ENCODE data around the gene SPSB3. TPM values are rescaled to one million over a fixed set of nuclear protein-coding genes. Genes with fewer than 3 reads are reported as not detected.
"Not testable (repeated sequence)": the region's sequence is repeated elsewhere in the genome, so short reads cannot be mapped to it uniquely, and the experiment has no call there.

The SPSB3 gene
- total RNA-seq, 1 experiment from 2014 or later = 34.3 TPM

DNA sequence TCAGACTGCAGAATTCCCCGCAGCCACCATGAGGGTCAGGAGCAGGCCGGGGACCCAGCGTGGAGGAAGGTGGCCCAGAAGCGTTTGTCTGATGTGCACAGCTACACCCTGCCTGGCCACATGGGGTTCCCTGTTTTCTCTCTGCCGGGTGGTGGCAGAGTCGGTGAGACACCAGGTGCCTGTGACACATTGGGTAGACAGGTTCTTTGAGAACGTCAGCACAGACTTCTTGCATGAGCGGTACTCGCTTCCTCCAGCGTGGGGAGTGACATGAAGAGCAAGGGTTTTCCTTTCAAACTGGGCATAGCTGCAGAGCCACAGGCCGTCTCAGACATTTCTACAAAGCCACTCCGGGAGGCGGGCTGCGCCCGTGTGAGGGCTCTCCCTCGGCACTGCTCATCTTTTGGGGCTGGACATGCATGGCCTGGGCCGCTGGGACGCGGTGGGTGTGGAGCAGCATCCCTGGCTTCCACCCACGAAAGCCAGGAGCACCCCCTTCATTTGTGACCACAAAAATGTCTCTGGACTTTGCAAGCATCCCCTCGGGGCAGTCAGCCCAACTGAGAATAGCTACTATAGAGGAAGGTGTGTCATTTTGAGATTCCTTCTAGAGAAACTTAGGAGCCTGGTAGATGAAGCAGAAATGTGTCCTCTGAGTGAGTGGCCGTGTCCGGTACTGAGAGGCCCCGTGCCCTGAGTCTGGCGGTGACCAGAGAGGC is 37.0 kb downstream of the SPSB3 start:
- no peak overlapping the region for H3K4me3 ChIP-seq
- no peaks in the 10 kb centered on the region for H3K9me3 ChIP-seq
- no peaks in the 10 kb centered on the region for H3K27me3 ChIP-seq
- DNase-seq = peak; percentile 71
- peaks cover 56% of the 10 kb centered on the region for H3K36me3 ChIP-seq

DNA sequence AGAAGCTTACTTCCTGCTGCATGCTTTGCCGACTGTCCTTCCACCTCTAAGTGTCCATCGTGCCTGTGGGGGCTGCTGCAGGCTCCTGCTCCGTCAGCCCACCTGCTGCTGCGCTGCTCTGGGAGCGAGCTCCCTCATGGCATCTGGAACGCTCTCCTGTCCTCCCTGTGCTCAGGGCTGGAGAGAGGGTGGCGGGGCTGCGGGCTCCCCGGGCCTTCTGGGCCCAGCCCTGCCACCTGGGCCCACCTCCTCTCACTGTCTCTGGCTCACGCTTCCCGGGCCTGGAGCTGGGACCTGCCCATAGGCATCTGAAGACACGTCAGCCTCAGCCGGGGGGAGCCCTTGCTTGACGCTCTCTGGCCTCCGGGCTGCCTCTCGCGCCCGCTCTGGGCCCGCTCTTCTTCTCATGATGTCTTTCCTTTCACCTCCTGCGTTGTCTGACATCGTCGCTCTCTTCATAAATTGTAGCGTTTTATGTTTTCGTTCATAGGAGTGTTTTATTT is 38.0 kb downstream of the SPSB3 start:
- no peaks in the 10 kb centered on the region for H3K9me3 ChIP-seq
- H3K36me3 ChIP-seq = peaks cover 52% of the 10 kb centered on the region
- no peak for DNase-seq
- no peak overlapping the region for H3K4me3 ChIP-seq
- no peaks in the 10 kb centered on the region for H3K27me3 ChIP-seq

DNA sequence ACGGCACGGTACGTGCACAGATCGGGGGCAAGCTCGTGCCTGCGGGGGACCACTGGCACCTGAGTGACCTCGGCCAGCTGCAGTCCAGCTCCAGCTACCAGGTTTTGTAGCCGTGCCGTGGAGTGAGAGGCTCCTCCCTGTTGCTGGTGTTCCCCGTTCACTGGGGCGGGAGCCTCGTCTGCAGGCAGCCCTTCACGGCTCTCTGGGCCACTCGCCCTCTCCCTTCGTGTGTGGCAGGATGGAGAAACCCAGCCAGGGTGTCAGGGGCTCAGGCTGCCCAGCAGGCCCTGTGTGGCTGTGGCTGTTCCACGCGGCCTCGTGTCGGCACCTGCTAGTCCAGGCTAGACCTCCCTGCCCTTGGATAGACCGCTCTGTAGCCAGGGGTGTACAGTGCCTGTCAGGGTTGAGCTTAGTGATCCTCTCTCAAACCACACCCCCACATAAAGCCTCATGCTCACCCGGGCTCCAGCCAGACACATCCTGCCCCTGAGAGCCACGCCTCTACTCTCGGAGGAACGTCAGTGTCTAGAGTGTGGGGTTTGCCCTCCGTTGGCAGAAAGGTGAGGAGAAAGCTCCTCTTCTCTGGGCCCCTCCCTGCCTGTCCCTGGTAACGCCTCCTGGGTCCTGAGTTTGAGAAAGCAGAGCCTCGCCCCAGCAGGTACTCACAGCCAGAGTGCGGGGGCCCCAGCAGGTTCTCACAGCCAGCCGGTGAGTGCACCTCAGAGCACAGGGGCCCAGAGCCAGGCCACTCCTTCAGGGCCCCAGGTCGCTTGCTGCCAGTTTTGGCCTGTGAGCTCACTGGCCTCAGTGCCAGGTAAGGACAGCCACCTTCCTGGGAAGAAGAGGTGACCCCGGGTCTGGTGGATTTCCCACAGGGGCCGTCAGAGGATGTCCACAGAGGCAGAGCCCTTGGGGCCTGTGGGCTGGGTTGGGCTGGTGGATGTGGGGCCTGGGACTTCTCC is 38.7 kb downstream of the SPSB3 start:
- Histone ChIP-seq H3K4me3 (no peak overlapping the region), H3K27me3 (no peaks in the 10 kb centered on the region), H3K9me3 (no peaks in the 10 kb centered on the region), H3K36me3 (peaks cover 45% of the 10 kb centered on the region)
- no peak for DNase-seq

DNA sequence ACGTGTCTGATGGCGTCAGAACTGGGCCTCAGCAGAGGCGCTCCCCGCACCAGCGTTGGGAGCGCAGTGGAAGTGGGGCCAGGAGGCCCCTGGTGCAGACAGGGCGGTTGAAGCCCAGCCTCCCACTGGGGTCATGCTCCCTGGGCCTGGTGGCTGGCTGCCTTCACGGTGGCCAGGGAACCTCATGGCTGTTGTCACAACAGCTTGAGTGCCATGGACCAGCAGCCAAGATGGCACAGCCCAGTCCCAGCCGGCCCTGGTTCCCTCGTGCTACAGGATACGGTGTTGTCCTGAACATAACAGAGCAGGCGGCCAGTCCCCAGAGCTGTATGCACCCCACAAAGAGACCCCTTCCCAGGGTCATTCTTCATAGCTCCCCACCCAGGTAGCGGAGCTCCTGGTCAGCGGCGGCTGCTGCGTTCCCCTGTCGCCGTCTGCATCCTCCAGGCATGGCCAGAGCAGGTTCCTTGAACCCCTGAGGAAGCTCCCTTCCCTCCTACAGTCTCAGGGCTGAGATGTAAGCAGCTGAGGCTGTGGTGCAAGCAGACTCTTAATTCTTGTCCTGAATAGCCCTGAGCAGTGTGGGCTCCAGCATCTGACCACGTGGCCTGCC is 40.7 kb downstream of the SPSB3 start:
- no peak overlapping the region for H3K4me3 ChIP-seq
- no peaks in the 10 kb centered on the region for H3K9me3 ChIP-seq
- no peaks in the 10 kb centered on the region for H3K27me3 ChIP-seq
- H3K36me3 ChIP-seq = peaks cover 28% of the 10 kb centered on the region
- DNase-seq = no peak

DNA sequence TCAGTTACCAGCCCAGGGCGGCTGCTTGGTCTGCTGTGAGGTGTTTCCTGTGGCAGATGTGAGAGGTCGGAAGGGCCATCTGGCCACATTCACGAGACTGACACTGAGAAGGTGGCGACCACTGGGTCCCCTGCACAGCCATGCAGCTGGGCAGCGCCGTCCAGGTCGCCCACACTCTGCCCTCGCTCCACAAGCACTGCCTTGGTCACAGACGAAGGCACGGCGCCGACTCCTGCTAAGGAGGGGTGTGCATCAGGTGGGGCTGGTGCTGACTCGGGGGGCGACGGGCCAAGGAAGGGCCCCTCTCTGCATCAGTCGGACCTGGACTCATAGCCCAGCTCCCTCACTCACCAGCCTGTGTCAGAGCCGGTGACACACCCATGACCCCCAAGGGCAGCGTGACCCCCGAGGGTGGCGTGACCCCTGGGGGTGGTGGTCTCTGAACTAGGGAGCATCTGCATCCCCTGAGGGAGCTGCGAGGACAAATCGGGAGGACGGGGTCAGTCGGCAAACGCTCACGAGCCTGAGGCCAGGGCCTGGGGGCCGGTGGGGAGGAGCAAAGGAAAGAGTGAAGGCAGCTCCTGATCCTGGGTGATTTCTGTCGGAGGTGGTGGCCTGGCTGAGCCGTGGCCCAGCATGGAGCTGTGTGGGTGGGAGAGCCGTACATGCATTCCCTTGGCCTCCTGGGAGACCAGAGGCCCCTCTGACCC is 41.4 kb downstream of the SPSB3 start:
- peaks cover 27% of the 10 kb centered on the region for H3K36me3 ChIP-seq
- no peaks in the 10 kb centered on the region for H3K9me3 ChIP-seq
- H3K4me3 ChIP-seq = no peak overlapping the region
- no peak for DNase-seq
- H3K27me3 ChIP-seq = no peaks in the 10 kb centered on the region

DNA sequence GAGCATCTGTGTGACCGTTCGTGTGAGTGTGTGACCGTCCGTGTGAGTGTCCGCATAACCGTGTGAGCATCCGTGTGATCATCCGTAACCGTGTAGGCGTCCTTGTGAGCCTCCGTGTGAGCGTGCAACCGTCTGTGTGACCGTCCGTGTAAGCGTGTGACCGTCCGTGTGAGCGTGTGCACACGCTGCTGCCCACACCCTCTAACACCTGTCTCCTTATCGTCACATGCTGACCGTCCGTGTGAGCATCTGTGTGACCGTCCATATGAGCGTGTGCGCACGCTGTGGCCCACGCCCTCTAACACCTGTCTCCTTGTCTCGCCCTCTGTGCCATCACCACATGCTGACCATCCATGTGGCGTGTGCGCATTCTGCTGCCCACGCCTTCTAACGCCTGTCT is 42.1 kb downstream of the SPSB3 start:
- Histone ChIP-seq H3K9me3 (no peaks in the 10 kb centered on the region), H3K36me3 (peaks cover 20% of the 10 kb centered on the region), H3K27me3 (no peaks in the 10 kb centered on the region), H3K4me3 (no peak overlapping the region)
- DNase-seq = no peak

DNA sequence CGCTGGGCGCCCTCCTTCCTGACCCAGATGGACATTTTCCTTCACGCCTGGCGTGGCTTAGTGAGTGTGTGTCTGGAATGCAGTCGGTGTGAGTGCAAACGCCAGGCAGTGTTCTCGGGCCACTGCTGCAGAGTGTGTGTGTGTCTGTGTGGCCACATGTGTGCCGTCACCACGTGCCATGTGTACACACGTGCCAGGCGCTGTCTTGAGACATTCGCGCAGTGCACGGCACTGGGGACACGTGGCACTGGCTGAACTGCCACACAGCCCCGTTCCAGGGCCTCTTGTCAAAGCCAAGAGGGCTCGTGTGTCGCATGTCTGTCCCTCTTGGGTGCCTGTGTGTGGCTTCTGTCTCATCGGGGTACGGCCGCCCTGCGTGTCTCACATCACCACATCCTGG is 47.6 kb downstream of the SPSB3 start:
- peaks cover 39% of the 10 kb centered on the region for H3K36me3 ChIP-seq
- H3K9me3 ChIP-seq = peaks cover 6% of the 10 kb centered on the region; the same call in 1 of the 2 replicates
- DNase-seq = no peak
- no peak overlapping the region for H3K4me3 ChIP-seq
- no peaks in the 10 kb centered on the region for H3K27me3 ChIP-seq

DNA sequence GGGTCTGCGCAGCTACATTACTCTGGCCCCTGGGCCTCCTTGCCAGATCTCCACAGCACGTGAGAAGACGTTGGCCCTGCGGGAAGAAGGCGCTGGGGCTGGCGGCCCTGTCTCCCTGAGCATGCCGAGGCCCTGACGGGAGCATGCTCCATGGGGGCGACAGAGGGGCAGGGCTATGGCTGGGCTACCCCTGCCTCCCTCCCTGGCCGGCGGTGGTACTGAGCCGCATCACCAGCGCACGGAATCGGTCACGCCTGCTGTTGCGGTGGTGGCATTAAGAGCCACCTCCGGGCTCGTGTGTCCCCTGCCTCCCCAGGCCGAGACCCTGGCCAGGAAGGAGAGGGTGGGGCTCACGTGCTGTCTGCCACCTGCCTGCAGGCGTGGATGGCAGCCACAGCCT is 48.2 kb downstream of the SPSB3 start:
- no peak for DNase-seq
- Histone ChIP-seq H3K9me3 (peaks cover 6% of the 10 kb centered on the region; the same call in 1 of the 2 replicates), H3K36me3 (peaks cover 41% of the 10 kb centered on the region)

DNA sequence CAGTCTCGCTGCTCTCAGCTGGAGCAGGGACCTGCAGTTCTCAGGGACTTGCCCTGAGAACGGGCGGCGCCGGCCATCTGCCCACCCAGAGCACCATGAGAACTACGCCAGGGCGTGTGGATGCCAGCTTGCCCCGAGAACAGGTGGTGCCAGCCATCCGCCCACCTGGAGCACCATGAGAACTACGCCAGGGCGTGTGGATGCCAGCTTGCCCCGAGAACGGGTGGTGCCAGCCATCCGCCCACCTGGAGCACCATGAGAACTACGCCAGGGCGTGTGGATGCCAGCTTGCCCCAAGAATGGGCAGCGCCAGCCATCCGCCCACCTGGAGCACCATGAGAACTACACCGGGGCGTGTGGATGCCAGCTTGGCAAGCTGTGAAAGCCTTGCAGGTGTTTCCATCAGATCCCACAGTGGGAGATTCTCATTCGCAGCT is 49.8 kb downstream of the SPSB3 start:
- DNase-seq = not testable (repeated sequence)

More for the DNA sequence above, 48.2 kb downstream of the SPSB3 start:
- Histone ChIP-seq H3K4me3 (no peak overlapping the region), H3K27me3 (no peaks in the 10 kb centered on the region)

DNA sequence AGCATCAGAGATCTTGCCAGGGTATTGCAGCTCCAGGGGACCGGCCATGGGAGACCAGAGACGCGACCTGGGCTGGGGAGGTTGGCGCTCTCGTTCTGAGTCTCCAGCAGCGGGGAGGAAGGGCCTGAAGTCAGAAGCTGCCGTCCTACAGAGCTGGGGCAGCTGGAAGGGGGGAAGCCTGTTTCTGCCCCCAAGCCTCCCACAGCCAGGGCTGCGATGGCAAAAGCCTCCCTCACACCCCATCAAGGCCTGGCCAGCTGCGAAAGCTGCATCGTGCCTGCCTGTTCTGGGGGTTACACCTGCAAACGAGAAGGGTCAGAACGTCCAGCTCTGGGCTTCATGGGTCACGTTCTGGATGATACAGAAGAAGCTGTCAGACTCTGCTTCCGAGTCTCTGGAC is 50.3 kb downstream of the SPSB3 start:
- no peak overlapping the region for H3K4me3 ChIP-seq
- H3K27me3 ChIP-seq = no peaks in the 10 kb centered on the region
- DNase-seq = no peak
- H3K36me3 ChIP-seq = peaks cover 54% of the 10 kb centered on the region
- peaks cover 6% of the 10 kb centered on the region; the same call in 1 of the 2 replicates for H3K9me3 ChIP-seq

More for the DNA sequence above, 49.8 kb downstream of the SPSB3 start:
- not testable (repeated sequence) for H3K27me3 ChIP-seq, H3K4me3 ChIP-seq, H3K9me3 ChIP-seq
- H3K36me3 ChIP-seq = peaks cover 52% of the 10 kb centered on the region

DNA sequence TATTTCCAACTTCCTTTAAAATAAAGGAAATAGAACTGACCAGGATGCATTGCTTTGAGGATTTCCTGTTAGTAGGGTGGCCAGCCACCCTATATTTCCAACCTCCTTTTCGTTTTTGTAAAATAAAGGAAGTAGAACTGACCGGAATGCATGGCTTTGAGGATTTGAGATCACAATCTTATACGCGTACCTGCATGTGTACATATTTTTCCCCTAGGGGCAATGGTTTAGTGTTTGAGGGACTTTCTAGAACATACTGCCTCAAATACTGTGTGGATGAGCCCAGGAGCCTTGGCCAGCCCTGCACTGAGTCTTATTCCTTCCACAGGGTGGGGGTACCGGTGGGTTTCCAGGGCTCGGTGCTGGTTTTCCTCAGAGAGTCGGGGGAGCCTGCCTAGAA is 50.8 kb downstream of the SPSB3 start:
- H3K4me3 ChIP-seq = no peak overlapping the region
- H3K27me3 ChIP-seq = no peaks in the 10 kb centered on the region
- H3K36me3 ChIP-seq = peaks cover 58% of the 10 kb centered on the region
- no peak for DNase-seq
- peaks cover 6% of the 10 kb centered on the region; the same call in 1 of the 2 replicates for H3K9me3 ChIP-seq

DNA sequence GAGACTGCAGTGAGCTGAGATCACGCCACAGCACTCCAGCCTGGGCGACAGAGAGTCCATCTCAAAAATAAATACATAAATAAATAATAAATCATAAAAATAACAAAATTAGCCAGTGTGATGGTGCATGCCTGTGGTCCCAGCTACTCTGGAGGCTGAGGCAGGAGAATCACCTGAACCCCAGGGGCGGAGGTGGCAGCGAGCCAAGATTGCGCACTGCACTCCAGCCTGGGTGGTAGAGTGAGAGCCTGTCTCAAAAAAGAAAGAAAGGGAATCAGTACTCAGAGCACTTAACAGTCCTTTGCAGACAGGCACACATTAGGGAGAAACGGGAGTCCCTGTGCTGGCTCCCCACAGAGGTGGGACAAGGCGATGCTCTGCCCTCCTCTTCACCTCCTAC is 51.3 kb downstream of the SPSB3 start:
- Histone ChIP-seq H3K27me3 (no peaks in the 10 kb centered on the region), H3K4me3 (no peak overlapping the region), H3K9me3 (peaks cover 6% of the 10 kb centered on the region; the same call in 1 of the 2 replicates), H3K36me3 (peaks cover 62% of the 10 kb centered on the region)
- no peak for DNase-seq

DNA sequence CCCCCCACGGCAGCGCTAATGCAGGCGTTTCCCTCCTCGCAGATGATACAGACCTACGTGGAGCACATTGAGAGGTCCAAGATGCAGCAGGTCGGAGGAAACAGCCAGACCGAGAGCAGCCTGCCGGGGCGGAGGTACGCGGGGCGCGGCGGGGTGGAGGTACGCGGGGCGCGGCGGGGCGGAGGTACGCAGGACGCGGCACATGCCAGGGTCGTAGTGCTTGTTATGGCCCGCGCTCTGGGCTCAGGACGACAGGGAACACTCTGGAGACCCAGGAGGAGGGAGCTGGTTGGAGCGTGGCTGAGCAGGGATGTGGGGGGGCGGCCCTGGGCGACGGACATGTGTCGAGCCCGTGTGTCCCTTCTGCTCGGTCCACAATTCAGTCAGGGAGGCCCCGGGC is 52.9 kb downstream of the SPSB3 start:
- DNase-seq = no peak
- Histone ChIP-seq H3K9me3 (no peaks in the 10 kb centered on the region), H3K4me3 (no peak overlapping the region), H3K36me3 (peaks cover 64% of the 10 kb centered on the region), H3K27me3 (no peaks in the 10 kb centered on the region)

DNA sequence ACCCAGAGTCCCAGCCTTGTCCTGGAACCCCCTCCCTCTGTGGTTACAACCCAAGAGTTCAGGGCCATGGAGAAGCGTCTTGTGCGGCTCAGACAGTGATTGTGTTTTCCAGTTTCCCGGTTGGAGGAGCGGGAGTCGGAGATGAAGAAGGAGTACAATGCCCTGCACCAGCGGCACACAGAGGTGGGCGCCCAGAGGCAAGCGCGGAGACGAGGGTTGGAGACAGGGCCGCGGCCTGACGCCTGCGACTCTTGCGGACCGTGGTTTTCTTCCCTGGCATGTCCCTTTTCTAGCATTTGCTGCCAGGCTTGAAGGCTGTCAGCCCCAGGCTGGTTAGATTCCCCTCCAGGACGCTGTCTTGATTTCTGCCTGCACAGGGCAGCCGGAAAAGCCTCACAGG is 53.3 kb downstream of the SPSB3 start:
- Histone ChIP-seq H3K9me3 (no peaks in the 10 kb centered on the region), H3K27me3 (no peaks in the 10 kb centered on the region), H3K4me3 (no peak overlapping the region), H3K36me3 (peaks cover 63% of the 10 kb centered on the region)
- no peak for DNase-seq

DNA sequence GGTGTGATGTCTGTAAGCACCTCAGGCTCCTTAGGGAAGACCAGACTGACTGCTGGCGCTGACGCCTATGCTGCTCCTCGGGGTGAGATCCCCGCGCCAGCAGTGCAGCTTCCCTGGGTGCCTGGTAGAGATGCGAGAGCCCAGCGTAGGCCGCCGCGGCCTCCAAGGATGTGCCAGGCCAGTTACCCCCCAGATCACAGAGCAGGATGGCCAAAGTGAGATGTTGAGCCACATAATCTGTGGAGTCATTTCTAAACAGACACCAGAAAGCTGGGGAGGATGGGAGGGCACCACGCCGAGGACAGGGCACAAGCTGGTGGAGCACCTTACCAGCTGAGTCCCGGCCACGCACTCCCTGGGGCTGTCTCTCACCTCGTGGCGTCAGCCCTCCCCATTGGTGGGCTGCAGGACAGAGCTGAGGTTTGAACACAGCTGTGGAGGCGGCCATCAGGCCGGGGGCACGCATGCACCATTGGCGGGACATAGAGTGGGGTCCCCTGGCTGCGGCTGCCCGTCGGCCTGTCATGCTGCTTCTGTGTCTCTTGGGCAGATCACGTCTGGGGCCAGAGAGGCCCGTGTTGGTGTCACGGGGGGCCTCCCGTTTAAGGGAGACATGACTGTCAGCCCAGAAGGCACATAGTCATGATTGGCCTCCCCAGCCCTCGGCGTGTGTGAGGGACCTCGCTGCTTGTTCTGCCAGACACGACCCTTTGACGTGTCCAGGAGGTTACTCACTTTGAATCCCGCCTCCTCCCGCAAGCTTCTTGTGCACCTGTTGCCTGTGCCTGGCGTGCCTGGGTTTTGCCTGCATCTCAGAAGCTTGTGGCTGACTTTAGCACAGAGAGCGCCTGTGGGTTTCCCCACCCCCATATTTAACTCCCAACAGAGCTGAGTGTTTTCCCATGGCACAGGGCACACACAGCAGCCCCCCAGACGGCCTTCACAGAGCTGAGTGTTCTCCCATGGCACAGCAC is 54.4 kb downstream of the SPSB3 start:
- no peak for DNase-seq
- H3K9me3 ChIP-seq = no peaks in the 10 kb centered on the region
- peaks cover 53% of the 10 kb centered on the region for H3K36me3 ChIP-seq
- no peak overlapping the region for H3K4me3 ChIP-seq
- H3K27me3 ChIP-seq = no peaks in the 10 kb centered on the region

All from MG63 (cell line).